WERI-Rb-1 (cell line): ENCODE measurements around the gene ISLR2.
A peak's percentile ranks its signal among the peaks of the same experiment; 100 is the strongest.

Experiments
- DNase-seq: peaks from one replicate; pipeline ENCODE4 v3.0.0-alpha.2; 2020
- H3K27ac ChIP-seq: fragments of 250-450 bp; sonication (Bioruptor Pico); 2 replicates; pipeline ENCODE4 v1.5.1; 2020; ENCODE audit warnings: mild to moderate bottlenecking, moderate library complexity
- H3K27me3 ChIP-seq: fragments of 250-450 bp; sonication (Bioruptor Pico); 2 replicates; pipeline ENCODE4 v1.5.1; 2021; ENCODE audit warnings: mild to moderate bottlenecking, low read depth, moderate library complexity; ENCODE audit not compliant: insufficient read depth, severe bottlenecking
- H3K36me3 ChIP-seq: fragments of 250-450 bp; sonication (Bioruptor Pico); 2 replicates; pipeline ENCODE4 v1.5.1; 2020; ENCODE audit warnings: mild to moderate bottlenecking, moderate library complexity
- H3K4me3 ChIP-seq: 2 replicates; pipeline ENCODE4 v1.5.1; 2011; ENCODE audit warnings: low read depth, mild to moderate bottlenecking, control low read depth, low read length
- H3K9me3 ChIP-seq: fragments of 250-450 bp; sonication (Bioruptor Pico); 2 replicates; pipeline ENCODE4 v1.5.1; 2021; ENCODE audit warnings: mild to moderate bottlenecking, moderate library complexity; ENCODE audit not compliant: severe bottlenecking
- TF ChIP-seq, protein P1 (sequence below): IDR thresholded peaks from 2 replicates; pipeline ENCODE4 v1.5.1; 2011; ENCODE audit warnings: low read depth, mild to moderate bottlenecking, control low read depth, inconsistent platforms, low read length

ISLR2 gene

DNA sequence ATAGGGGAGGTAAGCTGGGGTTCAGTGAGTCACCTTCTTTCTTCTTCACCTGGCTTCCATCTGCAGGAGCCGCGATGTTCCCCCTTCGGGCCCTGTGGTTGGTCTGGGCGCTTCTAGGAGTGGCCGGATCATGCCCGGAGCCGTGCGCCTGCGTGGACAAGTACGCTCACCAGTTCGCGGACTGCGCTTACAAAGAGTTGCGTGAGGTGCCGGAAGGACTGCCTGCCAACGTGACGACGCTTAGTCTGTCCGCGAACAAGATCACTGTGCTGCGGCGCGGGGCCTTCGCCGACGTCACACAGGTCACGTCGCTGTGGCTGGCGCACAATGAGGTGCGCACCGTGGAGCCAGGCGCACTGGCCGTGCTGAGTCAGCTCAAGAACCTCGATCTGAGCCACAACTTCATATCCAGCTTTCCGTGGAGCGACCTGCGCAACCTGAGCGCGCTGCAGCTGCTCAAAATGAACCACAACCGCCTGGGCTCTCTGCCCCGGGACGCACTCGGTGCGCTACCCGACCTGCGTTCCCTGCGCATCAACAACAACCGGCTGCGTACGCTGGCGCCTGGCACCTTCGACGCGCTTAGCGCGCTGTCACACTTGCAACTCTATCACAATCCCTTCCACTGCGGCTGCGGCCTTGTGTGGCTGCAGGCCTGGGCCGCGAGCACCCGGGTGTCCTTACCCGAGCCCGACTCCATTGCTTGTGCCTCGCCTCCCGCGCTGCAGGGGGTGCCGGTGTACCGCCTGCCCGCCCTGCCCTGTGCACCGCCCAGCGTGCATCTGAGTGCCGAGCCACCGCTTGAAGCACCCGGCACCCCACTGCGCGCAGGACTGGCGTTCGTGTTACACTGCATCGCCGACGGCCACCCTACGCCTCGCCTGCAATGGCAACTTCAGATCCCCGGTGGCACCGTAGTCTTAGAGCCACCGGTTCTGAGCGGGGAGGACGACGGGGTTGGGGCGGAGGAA is 2.6 kb downstream of the ISLR2 start:
- Histone ChIP-seq H3K27ac (no peak overlapping the region), H3K4me3 (no peak overlapping the region), H3K9me3 (peaks cover 14% of the 10 kb centered on the region), H3K36me3 (no peaks in the 10 kb centered on the region), H3K27me3 (no peaks in the 10 kb centered on the region)
- DNase-seq, result no peak
- TF ChIP-seq, protein P1, sequence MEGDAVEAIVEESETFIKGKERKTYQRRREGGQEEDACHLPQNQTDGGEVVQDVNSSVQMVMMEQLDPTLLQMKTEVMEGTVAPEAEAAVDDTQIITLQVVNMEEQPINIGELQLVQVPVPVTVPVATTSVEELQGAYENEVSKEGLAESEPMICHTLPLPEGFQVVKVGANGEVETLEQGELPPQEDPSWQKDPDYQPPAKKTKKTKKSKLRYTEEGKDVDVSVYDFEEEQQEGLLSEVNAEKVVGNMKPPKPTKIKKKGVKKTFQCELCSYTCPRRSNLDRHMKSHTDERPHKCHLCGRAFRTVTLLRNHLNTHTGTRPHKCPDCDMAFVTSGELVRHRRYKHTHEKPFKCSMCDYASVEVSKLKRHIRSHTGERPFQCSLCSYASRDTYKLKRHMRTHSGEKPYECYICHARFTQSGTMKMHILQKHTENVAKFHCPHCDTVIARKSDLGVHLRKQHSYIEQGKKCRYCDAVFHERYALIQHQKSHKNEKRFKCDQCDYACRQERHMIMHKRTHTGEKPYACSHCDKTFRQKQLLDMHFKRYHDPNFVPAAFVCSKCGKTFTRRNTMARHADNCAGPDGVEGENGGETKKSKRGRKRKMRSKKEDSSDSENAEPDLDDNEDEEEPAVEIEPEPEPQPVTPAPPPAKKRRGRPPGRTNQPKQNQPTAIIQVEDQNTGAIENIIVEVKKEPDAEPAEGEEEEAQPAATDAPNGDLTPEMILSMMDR, result 0 out of 2 replicates have a peak, but pooled peaks have one; percentile 14

DNA sequence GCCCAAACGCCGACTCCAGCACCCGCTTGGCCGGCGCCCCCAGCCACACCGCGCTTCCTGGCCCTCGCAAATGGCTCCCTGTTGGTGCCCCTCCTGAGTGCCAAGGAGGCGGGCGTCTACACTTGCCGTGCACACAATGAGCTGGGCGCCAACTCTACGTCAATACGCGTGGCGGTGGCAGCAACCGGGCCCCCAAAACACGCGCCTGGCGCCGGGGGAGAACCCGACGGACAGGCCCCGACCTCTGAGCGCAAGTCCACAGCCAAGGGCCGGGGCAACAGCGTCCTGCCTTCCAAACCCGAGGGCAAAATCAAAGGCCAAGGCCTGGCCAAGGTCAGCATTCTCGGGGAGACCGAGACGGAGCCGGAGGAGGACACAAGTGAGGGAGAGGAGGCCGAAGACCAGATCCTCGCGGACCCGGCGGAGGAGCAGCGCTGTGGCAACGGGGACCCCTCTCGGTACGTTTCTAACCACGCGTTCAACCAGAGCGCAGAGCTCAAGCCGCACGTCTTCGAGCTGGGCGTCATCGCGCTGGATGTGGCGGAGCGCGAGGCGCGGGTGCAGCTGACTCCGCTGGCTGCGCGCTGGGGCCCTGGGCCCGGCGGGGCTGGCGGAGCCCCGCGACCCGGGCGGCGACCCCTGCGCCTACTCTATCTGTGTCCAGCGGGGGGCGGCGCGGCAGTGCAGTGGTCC is 3.5 kb downstream of the ISLR2 start:
- Histone ChIP-seq H3K36me3 (no peaks in the 10 kb centered on the region), H3K27me3 (no peaks in the 10 kb centered on the region), H3K9me3 (peaks cover 14% of the 10 kb centered on the region), H3K27ac (no peak overlapping the region), H3K4me3 (no peak overlapping the region)
- TF ChIP-seq, protein P1, result no peak
- no peak for DNase-seq

DNA sequence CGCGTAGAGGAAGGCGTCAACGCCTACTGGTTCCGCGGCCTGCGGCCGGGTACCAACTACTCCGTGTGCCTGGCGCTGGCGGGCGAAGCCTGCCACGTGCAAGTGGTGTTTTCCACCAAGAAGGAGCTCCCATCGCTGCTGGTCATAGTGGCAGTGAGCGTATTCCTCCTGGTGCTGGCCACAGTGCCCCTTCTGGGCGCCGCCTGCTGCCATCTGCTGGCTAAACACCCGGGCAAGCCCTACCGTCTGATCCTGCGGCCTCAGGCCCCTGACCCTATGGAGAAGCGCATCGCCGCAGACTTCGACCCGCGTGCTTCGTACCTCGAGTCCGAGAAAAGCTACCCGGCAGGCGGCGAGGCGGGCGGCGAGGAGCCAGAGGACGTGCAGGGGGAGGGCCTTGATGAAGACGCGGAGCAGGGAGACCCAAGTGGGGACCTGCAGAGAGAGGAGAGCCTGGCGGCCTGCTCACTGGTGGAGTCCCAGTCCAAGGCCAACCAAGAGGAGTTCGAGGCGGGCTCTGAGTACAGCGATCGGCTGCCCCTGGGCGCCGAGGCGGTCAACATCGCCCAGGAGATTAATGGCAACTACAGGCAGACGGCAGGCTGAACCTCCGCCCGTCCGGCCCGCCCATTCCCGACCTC is 4.1 kb downstream of the ISLR2 start:
- Histone ChIP-seq H3K4me3 (no peak overlapping the region), H3K27ac (peak overlapping the region; percentile 36), H3K27me3 (no peaks in the 10 kb centered on the region), H3K36me3 (no peaks in the 10 kb centered on the region), H3K9me3 (peaks cover 14% of the 10 kb centered on the region)
- no peak for DNase-seq
- TF ChIP-seq, protein P1, result peak; percentile 28; the same call in 1 of the 2 replicates

DNA sequence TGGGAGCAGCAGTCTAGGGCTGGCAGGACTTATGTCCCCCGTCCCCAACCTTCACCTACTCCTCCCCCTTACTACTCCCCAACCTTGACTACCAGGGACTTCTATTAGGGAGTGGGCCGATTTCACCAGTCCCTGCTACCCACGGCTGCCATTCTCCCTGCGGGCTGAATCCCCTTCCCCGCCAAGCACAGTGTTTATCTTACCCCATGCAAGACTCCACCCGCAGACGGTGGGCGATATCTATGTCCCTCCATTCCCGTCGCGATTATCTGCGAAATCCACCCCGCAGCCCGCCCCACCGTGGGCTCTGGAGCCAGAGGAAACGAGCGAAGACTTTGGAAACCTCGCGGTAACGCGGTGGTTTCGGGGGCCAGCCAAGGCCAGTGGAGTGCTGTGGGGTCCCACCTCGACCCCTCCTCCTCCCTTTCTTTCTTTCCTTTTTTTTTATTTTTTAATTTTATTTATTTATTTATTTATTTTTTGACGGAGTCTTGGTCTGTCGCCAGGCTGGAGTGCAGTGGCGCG is 4.7 kb downstream of the ISLR2 start:
- Histone ChIP-seq H3K27ac (peak overlapping the region; percentile 98), H3K27me3 (no peaks in the 10 kb centered on the region), H3K36me3 (no peaks in the 10 kb centered on the region), H3K9me3 (peaks cover 14% of the 10 kb centered on the region), H3K4me3 (no peak overlapping the region)
- no peak for DNase-seq
- TF ChIP-seq, protein P1, result no peak

DNA sequence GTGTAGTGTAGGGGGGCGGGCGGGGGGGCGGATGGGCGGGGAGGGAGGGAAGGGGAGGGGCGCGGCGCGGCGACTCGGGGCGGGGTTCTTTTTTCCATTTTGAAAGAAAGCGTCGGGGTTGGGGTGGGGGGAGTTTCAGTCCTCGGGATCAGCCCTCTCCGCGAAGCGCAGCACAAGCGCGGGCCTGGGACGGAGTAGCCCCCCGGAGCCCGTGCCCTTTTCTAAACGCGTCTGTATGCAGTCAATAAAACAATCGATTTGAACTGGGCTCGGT is 6.1 kb downstream of the ISLR2 start:
- no peak for DNase-seq
- peak overlapping the region; percentile 98 for H3K27ac ChIP-seq
- no peaks in the 10 kb centered on the region for H3K27me3 ChIP-seq
- peaks cover 14% of the 10 kb centered on the region for H3K9me3 ChIP-seq
- H3K36me3 ChIP-seq, result no peaks in the 10 kb centered on the region
- peak overlapping the region; percentile 31 for H3K4me3 ChIP-seq
- TF ChIP-seq, protein P1, result no peak
